Measurements from ENCODE around the gene TRPC6.

TRPC6 gene

DNA sequence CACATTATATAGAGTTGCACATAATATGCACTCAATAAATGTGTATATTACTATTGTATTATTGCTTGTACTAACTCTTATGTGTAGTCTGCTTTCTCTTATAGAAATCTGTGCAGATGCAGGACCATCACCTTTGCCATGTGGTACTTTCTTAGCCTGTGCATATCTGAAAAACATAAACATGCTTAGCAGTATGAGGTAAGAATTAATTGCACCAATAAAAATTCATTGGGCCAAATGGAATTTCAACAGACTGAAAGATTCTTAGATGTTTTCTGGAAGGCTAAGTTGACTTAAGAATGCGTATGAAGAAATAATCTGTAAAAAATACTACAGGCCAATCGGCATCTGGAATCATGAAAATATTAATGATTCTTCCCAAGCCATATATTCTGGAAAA is 55.3 kb downstream of the TRPC6 start:
- no peaks in the 10 kb centered on the region for H3K36me3 ChIP-seq (ENCODE audit: control insufficient read depth in 1 of 2, insufficient read depth in 2 of 2, low read length in 2 of 2)
- H3K9ac ChIP-seq (ENCODE audit: low read depth in 1 of 2, low read length in 2 of 2), result no peak overlapping the region
- no peak overlapping the region for H3K27ac ChIP-seq (ENCODE audit: low read depth, low read length)
- no peaks in the 10 kb centered on the region for H3K9me3 ChIP-seq (ENCODE audit: control insufficient read depth in 1 of 2, low read length in 2 of 2)
- H3K27me3 ChIP-seq (ENCODE audit: control insufficient read depth in 1 of 2, insufficient read depth in 2 of 2, low read length in 2 of 2), result no peaks in the 10 kb centered on the region
- peaks cover 0 to 11% of the 10 kb centered on the region in 2 donors for H3K4me1 ChIP-seq (ENCODE audit: control insufficient read depth in 1 of 2, insufficient read depth in 2 of 2, low read length in 2 of 2)
- no peak overlapping the region for H3K4me3 ChIP-seq (ENCODE audit: low read depth in 1 of 2, low read length in 2 of 2)

GRCh38 chr11:101523634-101524260 is 60.1 kb downstream of the TRPC6 start:
- Histone ChIP-seq H3K4me1 (ENCODE audit: control insufficient read depth in 1 of 2, insufficient read depth in 2 of 2, low read length in 2 of 2) (peaks cover 4 to 11% of the 10 kb centered on the region in 2 donors), H3K27me3 (ENCODE audit: control insufficient read depth in 1 of 2, insufficient read depth in 2 of 2, low read length in 2 of 2) (no peaks in the 10 kb centered on the region), H3K9me3 (ENCODE audit: control insufficient read depth in 1 of 2, low read length in 2 of 2) (peaks cover 0 to 3% of the 10 kb centered on the region in 2 donors), H3K36me3 (ENCODE audit: control insufficient read depth in 1 of 2, insufficient read depth in 2 of 2, low read length in 2 of 2) (no peaks in the 10 kb centered on the region), H3K9ac (ENCODE audit: low read depth in 1 of 2, low read length in 2 of 2) (no peak overlapping the region), H3K27ac (ENCODE audit: low read depth, low read length) (no peak overlapping the region), H3K4me3 (ENCODE audit: low read depth in 1 of 2, low read length in 2 of 2) (no peak overlapping the region)

- Histone ChIP-seq H3K4me3 (ENCODE audit: low read depth in 1 of 2, low read length in 2 of 2) (no peak overlapping the region), H3K9me3 (ENCODE audit: control insufficient read depth in 1 of 2, low read length in 2 of 2) (peaks cover 0 to 3% of the 10 kb centered on the region in 2 donors), H3K36me3 (ENCODE audit: control insufficient read depth in 1 of 2, insufficient read depth in 2 of 2, low read length in 2 of 2) (no peaks in the 10 kb centered on the region), H3K27ac (ENCODE audit: low read depth, low read length) (no peak overlapping the region), H3K27me3 (ENCODE audit: control insufficient read depth in 1 of 2, insufficient read depth in 2 of 2, low read length in 2 of 2) (no peaks in the 10 kb centered on the region), H3K4me1 (ENCODE audit: control insufficient read depth in 1 of 2, insufficient read depth in 2 of 2, low read length in 2 of 2) (peaks cover 4 to 11% of the 10 kb centered on the region in 2 donors), H3K9ac (ENCODE audit: low read depth in 1 of 2, low read length in 2 of 2) (no peak overlapping the region)
These were observed 60.6 kb downstream of the TRPC6 start for GRCh38 chr11:101523193-101523592.

GRCh38 chr11:101521821-101522220 is 62.0 kb downstream of the TRPC6 start:
- H3K9ac ChIP-seq (ENCODE audit: low read depth in 1 of 2, low read length in 2 of 2), result no peak overlapping the region
- H3K27me3 ChIP-seq (ENCODE audit: control insufficient read depth in 1 of 2, insufficient read depth in 2 of 2, low read length in 2 of 2), result no peaks in the 10 kb centered on the region
- H3K4me3 ChIP-seq (ENCODE audit: low read depth in 1 of 2, low read length in 2 of 2), result no peak overlapping the region
- H3K27ac ChIP-seq (ENCODE audit: low read depth, low read length), result no peak overlapping the region
- H3K36me3 ChIP-seq (ENCODE audit: control insufficient read depth in 1 of 2, insufficient read depth in 2 of 2, low read length in 2 of 2), result no peaks in the 10 kb centered on the region
- peaks cover 0 to 3% of the 10 kb centered on the region in 2 donors for H3K9me3 ChIP-seq (ENCODE audit: control insufficient read depth in 1 of 2, low read length in 2 of 2)
- H3K4me1 ChIP-seq (ENCODE audit: control insufficient read depth in 1 of 2, insufficient read depth in 2 of 2, low read length in 2 of 2), result peaks cover 4 to 11% of the 10 kb centered on the region in 2 donors

DNA sequence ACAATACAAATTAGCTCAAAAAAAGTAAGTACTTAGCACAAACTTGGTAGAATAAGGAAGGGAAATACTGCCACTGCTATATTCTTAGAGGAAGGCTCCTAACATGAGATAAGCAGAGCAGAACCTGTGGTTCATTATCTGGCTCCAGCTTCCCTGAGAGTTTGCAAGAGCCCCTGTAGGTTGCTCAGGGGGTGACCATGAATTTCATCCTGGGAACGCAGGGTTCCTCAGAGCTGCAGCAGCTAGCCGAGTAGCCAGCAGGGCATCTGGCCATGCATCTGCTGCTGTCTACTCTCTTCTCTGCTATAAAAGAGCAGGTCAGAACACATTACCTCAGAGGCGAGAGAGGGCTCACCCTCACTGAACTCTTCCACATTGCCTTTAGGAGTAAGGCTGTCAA is 67.3 kb downstream of the TRPC6 start:
- H3K36me3 ChIP-seq (ENCODE audit: control insufficient read depth in 1 of 2, insufficient read depth in 2 of 2, low read length in 2 of 2), result no peaks in the 10 kb centered on the region
- H3K9ac ChIP-seq (ENCODE audit: low read depth in 1 of 2, low read length in 2 of 2), result no peak overlapping the region
- no peaks in the 10 kb centered on the region for H3K27me3 ChIP-seq (ENCODE audit: control insufficient read depth in 1 of 2, insufficient read depth in 2 of 2, low read length in 2 of 2)
- H3K27ac ChIP-seq (ENCODE audit: low read depth, low read length), result no peak overlapping the region
- H3K9me3 ChIP-seq (ENCODE audit: control insufficient read depth in 1 of 2, low read length in 2 of 2), result peaks cover 0 to 3% of the 10 kb centered on the region in 2 donors
- H3K4me3 ChIP-seq (ENCODE audit: low read depth in 1 of 2, low read length in 2 of 2), result no peak overlapping the region
- H3K4me1 ChIP-seq (ENCODE audit: control insufficient read depth in 1 of 2, insufficient read depth in 2 of 2, low read length in 2 of 2), result peaks cover 0 to 1% of the 10 kb centered on the region in 2 donors

DNA sequence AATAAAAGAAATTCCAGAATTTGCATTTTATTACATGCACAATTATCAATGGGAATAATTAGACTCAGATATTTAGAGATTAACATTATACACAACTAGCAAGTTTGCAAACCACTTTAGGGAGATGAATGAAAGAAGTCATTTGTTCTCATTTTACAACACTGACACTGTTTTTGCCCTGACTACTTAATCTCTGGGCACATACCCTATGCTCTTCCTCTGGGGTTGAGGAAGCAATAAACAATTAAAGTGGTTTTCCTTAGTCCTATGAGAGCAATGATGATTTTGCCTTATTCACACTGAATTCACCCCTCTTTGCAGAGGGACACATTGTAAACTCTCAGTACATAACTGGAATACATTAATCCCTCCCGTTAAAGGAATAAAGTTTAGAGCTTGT is 72.7 kb downstream of the TRPC6 start:
- no peaks in the 10 kb centered on the region for H3K36me3 ChIP-seq (ENCODE audit: control insufficient read depth in 1 of 2, insufficient read depth in 2 of 2, low read length in 2 of 2)
- no peak overlapping the region for H3K4me3 ChIP-seq (ENCODE audit: low read depth in 1 of 2, low read length in 2 of 2)
- no peak overlapping the region for H3K27ac ChIP-seq (ENCODE audit: low read depth, low read length)
- no peak overlapping the region for H3K9ac ChIP-seq (ENCODE audit: low read depth in 1 of 2, low read length in 2 of 2)
- H3K9me3 ChIP-seq (ENCODE audit: control insufficient read depth in 1 of 2, low read length in 2 of 2), result no peaks in the 10 kb centered on the region
- peaks cover 0 to 4% of the 10 kb centered on the region in 2 donors for H3K4me1 ChIP-seq (ENCODE audit: control insufficient read depth in 1 of 2, insufficient read depth in 2 of 2, low read length in 2 of 2)
- no peaks in the 10 kb centered on the region for H3K27me3 ChIP-seq (ENCODE audit: control insufficient read depth in 1 of 2, insufficient read depth in 2 of 2, low read length in 2 of 2)

- Histone ChIP-seq H3K4me3 (ENCODE audit: low read depth in 1 of 2, low read length in 2 of 2) (no peak overlapping the region), H3K27me3 (ENCODE audit: control insufficient read depth in 1 of 2, insufficient read depth in 2 of 2, low read length in 2 of 2) (no peaks in the 10 kb centered on the region), H3K36me3 (ENCODE audit: control insufficient read depth in 1 of 2, insufficient read depth in 2 of 2, low read length in 2 of 2) (no peaks in the 10 kb centered on the region), H3K9me3 (ENCODE audit: control insufficient read depth in 1 of 2, low read length in 2 of 2) (no peaks in the 10 kb centered on the region), H3K9ac (ENCODE audit: low read depth in 1 of 2, low read length in 2 of 2) (no peak overlapping the region), H3K4me1 (ENCODE audit: control insufficient read depth in 1 of 2, insufficient read depth in 2 of 2, low read length in 2 of 2) (peaks cover 0 to 4% of the 10 kb centered on the region in 2 donors), H3K27ac (ENCODE audit: low read depth, low read length) (no peak overlapping the region)
These were observed 73.2 kb downstream of the TRPC6 start for GRCh38 chr11:101510591-101510990.

DNA sequence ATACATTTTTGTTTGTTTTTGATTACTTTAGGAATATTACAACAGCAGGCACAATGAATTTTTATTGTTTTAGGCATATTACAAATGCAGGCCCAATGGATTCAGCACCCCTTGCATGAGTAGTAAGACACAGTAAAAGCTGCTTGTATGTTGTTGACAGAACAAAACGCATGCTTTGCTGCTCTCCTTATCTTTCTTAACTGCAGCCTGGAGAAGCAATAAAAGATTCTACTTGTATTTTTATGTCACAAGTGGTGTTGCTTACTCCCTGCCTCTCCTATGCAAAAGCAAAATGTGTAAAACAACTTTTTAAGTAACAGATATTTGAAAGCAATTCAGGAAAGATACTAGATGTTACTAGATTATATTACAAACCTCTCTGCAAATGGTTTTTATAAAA is 73.9 kb downstream of the TRPC6 start:
- Histone ChIP-seq H3K9me3 (ENCODE audit: control insufficient read depth in 1 of 2, low read length in 2 of 2) (no peaks in the 10 kb centered on the region), H3K4me1 (ENCODE audit: control insufficient read depth in 1 of 2, insufficient read depth in 2 of 2, low read length in 2 of 2) (peaks cover 0 to 4% of the 10 kb centered on the region in 2 donors), H3K9ac (ENCODE audit: low read depth in 1 of 2, low read length in 2 of 2) (no peak overlapping the region), H3K36me3 (ENCODE audit: control insufficient read depth in 1 of 2, insufficient read depth in 2 of 2, low read length in 2 of 2) (no peaks in the 10 kb centered on the region), H3K4me3 (ENCODE audit: low read depth in 1 of 2, low read length in 2 of 2) (no peak overlapping the region), H3K27me3 (ENCODE audit: control insufficient read depth in 1 of 2, insufficient read depth in 2 of 2, low read length in 2 of 2) (no peaks in the 10 kb centered on the region), H3K27ac (ENCODE audit: low read depth, low read length) (no peak overlapping the region)

- no peaks in the 10 kb centered on the region for H3K36me3 ChIP-seq (ENCODE audit: control insufficient read depth in 1 of 2, insufficient read depth in 2 of 2, low read length in 2 of 2)
- H3K27me3 ChIP-seq (ENCODE audit: control insufficient read depth in 1 of 2, insufficient read depth in 2 of 2, low read length in 2 of 2), result no peaks in the 10 kb centered on the region
- no peak overlapping the region for H3K27ac ChIP-seq (ENCODE audit: low read depth, low read length)
- peaks cover 0 to 4% of the 10 kb centered on the region in 2 donors for H3K4me1 ChIP-seq (ENCODE audit: control insufficient read depth in 1 of 2, insufficient read depth in 2 of 2, low read length in 2 of 2)
- H3K9me3 ChIP-seq (ENCODE audit: control insufficient read depth in 1 of 2, low read length in 2 of 2), result no peaks in the 10 kb centered on the region
- H3K9ac ChIP-seq (ENCODE audit: low read depth in 1 of 2, low read length in 2 of 2), result no peak overlapping the region
- H3K4me3 ChIP-seq (ENCODE audit: low read depth in 1 of 2, low read length in 2 of 2), result no peak overlapping the region
These were observed 75.4 kb downstream of the TRPC6 start for GRCh38 chr11:101508370-101508769.

DNA sequence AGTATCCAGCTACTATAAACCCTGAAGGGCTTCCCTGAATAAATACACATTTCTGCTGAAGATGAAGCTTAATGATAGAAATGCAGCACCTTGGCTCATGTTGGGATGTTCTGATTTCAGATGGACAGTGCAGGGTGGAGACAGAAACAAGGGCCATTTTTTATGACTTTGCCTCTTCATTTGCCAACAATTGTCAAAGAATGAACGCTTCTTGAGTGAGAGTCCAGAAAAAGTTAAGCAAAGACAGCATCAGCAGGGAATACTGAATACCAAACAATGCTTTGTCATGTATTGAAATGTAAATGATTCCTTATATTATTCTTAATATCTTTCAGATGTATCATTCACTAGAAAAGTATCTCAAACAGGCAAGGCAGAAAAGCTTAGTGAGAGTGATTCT is 84.9 kb downstream of the TRPC6 start:
- Histone ChIP-seq H3K9me3 (ENCODE audit: control insufficient read depth in 1 of 2, low read length in 2 of 2) (no peaks in the 10 kb centered on the region), H3K27ac (ENCODE audit: low read depth, low read length) (no peak overlapping the region), H3K9ac (ENCODE audit: low read depth in 1 of 2, low read length in 2 of 2) (no peak overlapping the region), H3K36me3 (ENCODE audit: control insufficient read depth in 1 of 2, insufficient read depth in 2 of 2, low read length in 2 of 2) (no peaks in the 10 kb centered on the region), H3K4me1 (ENCODE audit: control insufficient read depth in 1 of 2, insufficient read depth in 2 of 2, low read length in 2 of 2) (no peaks in the 10 kb centered on the region), H3K27me3 (ENCODE audit: control insufficient read depth in 1 of 2, insufficient read depth in 2 of 2, low read length in 2 of 2) (no peaks in the 10 kb centered on the region), H3K4me3 (ENCODE audit: low read depth in 1 of 2, low read length in 2 of 2) (no peak overlapping the region)

Measured in duodenal mucosa (tissue), 2 donors.